Astrocyte of the spinal cord (primary cell): ENCODE data around the gene EFNB1.
"Not testable (repeated sequence)": the region's sequence is repeated elsewhere in the genome, so short reads cannot be mapped to it uniquely, and the experiment has no call there.

Experiments
- DNase-seq: peaks from one replicate; pipeline ENCODE4 v3.0.0; 2011; ENCODE audit warnings: low read depth, low spot score
- H3K4me3 ChIP-seq: 2 replicates; pipeline ENCODE4 v1.5.1; 2011; ENCODE audit warnings: low read depth, mild to moderate bottlenecking, low read length, moderate library complexity
- CTCF ChIP-seq: IDR thresholded peaks from 2 replicates; pipeline ENCODE4 v1.5.1; 2012; ENCODE audit warnings: low read depth, mild to moderate bottlenecking, low read length, inconsistent platforms
- in situ Hi-C: cut with HindIII; loops from 2 replicates; pipeline ENCODE4 v1.10.0; 2017; ENCODE audit warnings: low sequenced_read_pairs

EFNB1 gene

GRCh38 chrX:68795741-68796140, 33.1 kb upstream of the EFNB1 start:
- no peak for TF ChIP-seq CTCF
- in situ Hi-C loops = no loop called here
- no peak overlapping the region for H3K4me3 ChIP-seq
- no peak for DNase-seq

- in situ Hi-C loops, H3K4me3 ChIP-seq, DNase-seq: not testable (repeated sequence)
These were observed 30.4 kb upstream of the EFNB1 start for GRCh38 chrX:68798400-68798799.

GRCh38 chrX:68801737-68802290, 27.0 kb upstream of the EFNB1 start:
- in situ Hi-C loops = no loop called here
- no peak for DNase-seq
- TF ChIP-seq CTCF = no peak
- H3K4me3 ChIP-seq = no peak overlapping the region

GRCh38 chrX:68807818-68808217, 21.0 kb upstream of the EFNB1 start:
- H3K4me3 ChIP-seq = no peak overlapping the region
- peak; percentile 46 for TF ChIP-seq CTCF
- in situ Hi-C loops = no loop called here
- peak; percentile 4 for DNase-seq

GRCh38 chrX:68808686-68809357, 20.0 kb upstream of the EFNB1 start:
- peak; percentile 7 for DNase-seq
- in situ Hi-C loops = no loop called here
- peak; percentile 32 for TF ChIP-seq CTCF
- no peak overlapping the region for H3K4me3 ChIP-seq

GRCh38 chrX:68820476-68821110, 8.2 kb upstream of the EFNB1 start:
- no peak overlapping the region for H3K4me3 ChIP-seq
- DNase-seq = no peak
- in situ Hi-C loops = no loop called here
- TF ChIP-seq CTCF = no peak

GRCh38 chrX:68821616-68822015, 7.2 kb upstream of the EFNB1 start:
- no peak for TF ChIP-seq CTCF
- H3K4me3 ChIP-seq = no peak overlapping the region
- in situ Hi-C loops = no loop called here
- no peak for DNase-seq
